GM19025 (cell line): Measurements from ENCODE around the gene ANKEF1.

ENCODE experiments used
- ATAC-seq: cut with Tn5 transposase; IDR thresholded peaks from one replicate; pipeline ENCODE4 v1.9.1; 2021; ENCODE audit warnings: mild to moderate bottlenecking, low read depth, moderate library complexity; ENCODE audit not compliant: unreplicated experiment

Gene ANKEF1

DNA sequence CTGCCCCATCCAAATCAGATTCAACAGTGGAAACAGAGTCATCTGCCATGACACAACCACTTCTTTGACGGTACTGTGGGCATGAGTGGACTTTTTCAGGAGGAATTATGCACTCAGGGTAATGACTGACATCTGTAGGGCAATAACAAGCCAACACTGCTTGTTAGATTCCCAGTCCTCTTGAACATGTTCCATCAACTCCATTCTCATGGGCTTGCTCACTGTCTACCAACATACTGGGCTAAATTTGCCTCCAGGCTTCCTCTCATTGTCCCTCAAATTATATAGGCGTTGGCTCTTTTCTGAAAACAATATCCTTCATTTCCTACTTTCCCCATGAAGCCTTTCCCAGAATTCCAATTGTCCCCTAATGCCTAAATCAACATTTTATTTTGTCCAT, 43.1 kb downstream of the ANKEF1 start:
- ATAC-seq: no peak

DNA sequence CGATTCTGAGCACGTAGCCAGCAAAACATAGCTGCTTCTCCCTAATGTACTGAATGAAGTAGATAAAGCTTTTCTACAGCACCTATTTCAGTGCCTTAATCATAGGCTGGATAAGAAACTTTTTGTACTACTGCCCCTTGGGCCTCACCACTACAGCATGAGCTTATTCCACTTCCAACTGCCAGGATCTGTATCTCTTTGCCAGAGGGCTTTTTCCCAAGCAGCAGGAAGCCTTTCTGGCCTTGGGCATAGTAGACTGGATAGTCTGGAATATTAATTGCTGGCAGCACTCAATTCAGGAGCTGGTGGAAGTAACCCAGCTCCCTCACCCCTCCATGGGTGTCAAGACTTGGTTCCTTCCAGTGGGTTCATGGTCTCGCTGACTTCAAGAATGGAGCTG, 43.6 kb downstream of the ANKEF1 start:
- ATAC-seq: no peak

DNA sequence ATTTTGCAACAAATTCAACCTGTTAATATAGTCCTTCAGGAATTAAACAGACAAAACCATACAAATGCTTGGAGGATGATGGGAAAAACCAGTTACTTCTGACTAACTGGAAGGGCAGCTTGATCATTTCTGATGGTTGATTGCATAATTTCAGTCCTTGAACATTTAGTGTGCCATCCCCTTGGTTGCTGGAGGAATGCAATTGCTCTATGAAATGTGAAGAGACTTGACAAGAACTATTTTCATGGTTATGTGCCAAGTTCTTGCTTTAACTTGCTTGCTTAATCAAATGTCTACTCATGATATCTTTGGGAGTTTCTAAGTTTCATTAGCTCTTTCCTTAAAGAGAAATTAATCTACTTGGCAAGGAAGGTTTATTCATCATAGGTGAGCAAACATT, 45.2 kb downstream of the ANKEF1 start:
- ATAC-seq: no peak

GRCh38 chr20:10080574-10080973, 45.8 kb downstream of the ANKEF1 start:
- no peak for ATAC-seq

- ATAC-seq: no peak
Measured at GRCh38 chr20:10089871-10090587, 55.2 kb downstream of the ANKEF1 start.

DNA sequence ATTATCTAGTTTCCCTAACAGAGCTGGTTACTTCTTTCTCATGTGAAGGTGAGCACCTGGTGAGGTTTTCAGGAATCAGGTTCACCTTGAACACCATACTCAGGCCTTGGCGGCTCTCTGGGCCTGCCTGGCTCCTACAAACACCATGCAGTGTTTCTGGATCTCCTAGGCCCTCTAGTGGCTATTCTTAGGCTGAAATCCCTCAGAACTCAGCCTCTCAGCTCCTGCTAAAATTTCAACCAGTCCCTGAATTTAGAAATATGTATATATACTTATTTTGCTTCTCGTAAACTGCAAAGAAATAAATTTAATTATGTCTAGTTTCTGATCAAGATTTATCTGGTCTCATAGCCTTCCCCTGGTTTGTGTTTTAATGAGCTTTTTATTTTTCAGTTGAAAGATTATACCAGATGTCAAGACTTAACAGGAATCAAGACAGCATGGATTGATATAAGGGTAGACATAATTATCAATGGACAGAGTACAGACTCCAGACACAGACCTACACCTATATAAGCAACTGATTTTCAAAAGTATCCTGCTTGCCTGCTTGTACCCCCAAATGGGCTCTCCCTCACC, 55.9 kb downstream of the ANKEF1 start:
- peak; percentile 67 for ATAC-seq

DNA sequence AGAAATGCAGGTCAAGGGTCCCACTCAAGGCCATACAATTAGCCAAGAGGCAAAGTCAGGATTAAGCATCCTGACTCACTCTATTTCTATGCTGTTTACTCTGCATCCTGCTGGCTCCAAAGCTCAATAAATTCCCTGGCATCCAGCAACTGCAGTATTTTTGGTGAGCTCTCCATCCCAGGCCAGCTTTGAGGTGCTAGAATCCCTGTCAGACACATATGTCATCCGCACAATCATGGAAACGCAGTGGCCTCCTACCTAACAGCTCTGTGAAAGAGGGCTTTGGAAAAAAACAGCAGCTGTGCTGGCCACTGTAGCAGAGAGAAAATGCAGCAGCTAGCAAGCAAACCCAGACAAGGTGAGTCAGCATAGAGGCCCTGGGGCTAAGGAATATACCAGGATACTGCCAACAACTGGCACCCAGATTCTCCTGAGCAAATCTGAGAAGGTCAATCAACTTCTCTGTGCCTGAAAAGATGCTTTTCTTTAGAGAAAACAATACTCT, 58.4 kb downstream of the ANKEF1 start:
- no peak for ATAC-seq

- no peak for ATAC-seq
Measured at GRCh38 chr20:10094566-10095173, 59.9 kb downstream of the ANKEF1 start.

- ATAC-seq: no peak
Measured at GRCh38 chr20:10096790-10097189, 62.0 kb downstream of the ANKEF1 start.

DNA sequence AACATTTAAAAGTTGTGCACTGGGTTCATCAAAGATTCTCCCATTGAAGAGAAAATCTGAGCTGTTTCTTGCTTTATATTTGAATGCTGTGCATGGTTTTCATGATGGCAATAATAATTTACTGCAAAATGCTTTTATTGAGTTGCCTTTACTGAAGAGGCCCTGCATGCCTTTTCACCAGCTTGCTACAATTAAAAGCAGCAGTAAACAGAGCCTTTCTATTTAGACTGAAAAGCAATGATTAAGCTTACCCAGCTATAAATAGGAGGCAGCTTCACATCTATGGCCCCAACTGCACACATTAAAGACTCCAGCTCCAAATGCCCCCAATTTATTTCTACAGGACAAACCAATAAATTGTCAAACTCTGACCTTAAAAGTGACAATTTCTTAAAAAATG, 70.3 kb downstream of the ANKEF1 start:
- no peak for ATAC-seq
